ACC112 (cell line): ENCODE data around the gene STPG3.

Experiments used
- H2AFZ ChIP-seq: fragments of 200-600 bp; sonication (generic); one replicate; pipeline ENCODE4 v1.6.0; 2017; ENCODE audit warnings: antibody characterized with exemption, low read length; ENCODE audit not compliant: unreplicated experiment
- H3K27ac ChIP-seq: fragments of 200-600 bp; sonication (generic); 2 replicates; pipeline ENCODE4 v1.5.1; 2014; ENCODE audit warnings: low read depth, mild to moderate bottlenecking, antibody characterized with exemption, low read length, moderate library complexity
- H3K27me3 ChIP-seq: fragments of 200-600 bp; sonication (generic); 2 replicates; pipeline ENCODE4 v1.6.1; 2014; ENCODE audit warnings: mild to moderate bottlenecking, antibody characterized with exemption, low read length, moderate library complexity, mixed read lengths; ENCODE audit not compliant: insufficient read depth
- H3K36me3 ChIP-seq: fragments of 200-600 bp; sonication (generic); 2 replicates; pipeline ENCODE4 v1.6.1; 2016; ENCODE audit warnings: mild to moderate bottlenecking, antibody characterized with exemption, low read length, moderate library complexity, mixed read lengths; ENCODE audit not compliant: insufficient read depth
- H3K4me1 ChIP-seq: fragments of 200-600 bp; sonication (generic); one replicate; pipeline ENCODE4 v1.6.1; 2016; ENCODE audit warnings: low read length, mixed read lengths; ENCODE audit not compliant: insufficient read depth, unreplicated experiment, control insufficient read depth
- H3K4me3 ChIP-seq: fragments of 200-600 bp; sonication (generic); 2 replicates; pipeline ENCODE4 v1.5.1; 2014; ENCODE audit warnings: mild to moderate bottlenecking, low read depth, low read length
- H3K79me2 ChIP-seq: fragments of 200-600 bp; sonication (generic); one replicate; pipeline ENCODE4 v1.6.0; 2016; ENCODE audit warnings: low read length; ENCODE audit not compliant: control insufficient read depth, unreplicated experiment, insufficient read depth

STPG3 gene

GRCh38 chr9:137272241-137273094 is 21.4 kb downstream of the STPG3 start:
- Histone ChIP-seq H3K4me1 (peaks cover 36% of the 10 kb centered on the region), H3K36me3 (peaks cover 13% of the 10 kb centered on the region; the same call in 1 of the 2 replicates), H3K79me2 (peaks cover 5% of the 10 kb centered on the region), H3K4me3 (no peak overlapping the region), H2AFZ (no peak overlapping the region), H3K27ac (no peak overlapping the region), H3K27me3 (no peaks in the 10 kb centered on the region)

GRCh38 chr9:137273095-137273490 is 22.0 kb downstream of the STPG3 start:
- H3K27me3 ChIP-seq: no peaks in the 10 kb centered on the region
- peaks cover 13% of the 10 kb centered on the region; the same call in 1 of the 2 replicates for H3K36me3 ChIP-seq
- peaks cover 33% of the 10 kb centered on the region for H3K4me1 ChIP-seq
- peaks cover 7% of the 10 kb centered on the region for H3K79me2 ChIP-seq
- H3K4me3 ChIP-seq: no peak overlapping the region
- H2AFZ ChIP-seq: no peak overlapping the region
- no peak overlapping the region for H3K27ac ChIP-seq

- Histone ChIP-seq H3K4me3 (no peak overlapping the region), H3K79me2 (peaks cover 7% of the 10 kb centered on the region), H3K36me3 (peaks cover 13% of the 10 kb centered on the region; the same call in 1 of the 2 replicates), H3K27ac (no peak overlapping the region), H2AFZ (no peak overlapping the region), H3K4me1 (peaks cover 26% of the 10 kb centered on the region), H3K27me3 (no peaks in the 10 kb centered on the region)
These were observed 22.7 kb downstream of the STPG3 start for GRCh38 chr9:137273611-137274320.

GRCh38 chr9:137275203-137275587 is 24.1 kb downstream of the STPG3 start:
- no peak overlapping the region for H3K4me3 ChIP-seq
- peaks cover 6% of the 10 kb centered on the region for H3K79me2 ChIP-seq
- H3K36me3 ChIP-seq: peaks cover 10% of the 10 kb centered on the region; the same call in 1 of the 2 replicates
- H3K27me3 ChIP-seq: no peaks in the 10 kb centered on the region
- peaks cover 24% of the 10 kb centered on the region for H3K4me1 ChIP-seq
- H3K27ac ChIP-seq: no peak overlapping the region
- no peak overlapping the region for H2AFZ ChIP-seq

- H2AFZ ChIP-seq: no peak overlapping the region
- H3K4me3 ChIP-seq: no peak overlapping the region
- H3K79me2 ChIP-seq: peaks cover 6% of the 10 kb centered on the region
- no peak overlapping the region for H3K27ac ChIP-seq
- H3K27me3 ChIP-seq: no peaks in the 10 kb centered on the region
- peaks cover 10% of the 10 kb centered on the region; the same call in 1 of the 2 replicates for H3K36me3 ChIP-seq
- peaks cover 24% of the 10 kb centered on the region for H3K4me1 ChIP-seq
These were observed 24.7 kb downstream of the STPG3 start for GRCh38 chr9:137275588-137276472.

GRCh38 chr9:137276473-137277328 is 25.6 kb downstream of the STPG3 start:
- Histone ChIP-seq H3K27me3 (no peaks in the 10 kb centered on the region), H3K4me1 (peaks cover 24% of the 10 kb centered on the region), H2AFZ (no peak overlapping the region), H3K4me3 (peak overlapping the region; percentile 91), H3K79me2 (peaks cover 6% of the 10 kb centered on the region), H3K27ac (peak overlapping the region; percentile 72), H3K36me3 (peaks cover 10% of the 10 kb centered on the region; the same call in 1 of the 2 replicates)

- Histone ChIP-seq H2AFZ (peak within 1 kb of the TSS; percentile 17), H3K4me3 (peak within 1 kb of the TSS; percentile 91), H3K36me3 (peaks cover 10% of the 10 kb centered on the region; the same call in 1 of the 2 replicates), H3K27me3 (no peaks in the 10 kb centered on the region), H3K27ac (peak within 1 kb of the TSS; percentile 72), H3K4me1 (peaks cover 24% of the 10 kb centered on the region), H3K79me2 (peaks cover 6% of the 10 kb centered on the region)
These were observed 26.4 kb downstream of the STPG3 start, which contains the start of gene TOR4A for GRCh38 chr9:137277329-137278041. TSS of gene TOR4A (plus strand) at chr9:137277726. CDS start at chr9:137278690, 964 bp downstream.

GRCh38 chr9:137278061-137278701 is 27.1 kb downstream of the STPG3 start:
- Histone ChIP-seq H3K4me3 (peak overlapping the region; percentile 91), H2AFZ (peak overlapping the region; percentile 17), H3K79me2 (peaks cover 6% of the 10 kb centered on the region), H3K27me3 (no peaks in the 10 kb centered on the region), H3K27ac (peak overlapping the region; percentile 23; the same call in 1 of the 2 replicates), H3K36me3 (peaks cover 9% of the 10 kb centered on the region; the same call in 1 of the 2 replicates), H3K4me1 (peaks cover 24% of the 10 kb centered on the region)
